T1000 (cell line): Measurements from ENCODE around the gene OR11A1.

Experiments used
- DNase-seq: peaks from one replicate; lab custom pipeline; 2025; ENCODE audit warnings: mixed read lengths; lab: John Stamatoyannopoulos, UW

OR11A1 gene

GRCh38 chr6:29456971-29457370 is at the start of gene OR11A1, which contains the start of gene OR2H1:
TSS of gene OR11A1 (minus strand) at chr6:29457071. CDS start at chr6:29427641, 29,430 bp downstream.
TSS of gene OR2H1 (plus strand) at chr6:29457155. CDS start at chr6:29461770, 4,615 bp downstream.
- no peak for DNase-seq

DNA sequence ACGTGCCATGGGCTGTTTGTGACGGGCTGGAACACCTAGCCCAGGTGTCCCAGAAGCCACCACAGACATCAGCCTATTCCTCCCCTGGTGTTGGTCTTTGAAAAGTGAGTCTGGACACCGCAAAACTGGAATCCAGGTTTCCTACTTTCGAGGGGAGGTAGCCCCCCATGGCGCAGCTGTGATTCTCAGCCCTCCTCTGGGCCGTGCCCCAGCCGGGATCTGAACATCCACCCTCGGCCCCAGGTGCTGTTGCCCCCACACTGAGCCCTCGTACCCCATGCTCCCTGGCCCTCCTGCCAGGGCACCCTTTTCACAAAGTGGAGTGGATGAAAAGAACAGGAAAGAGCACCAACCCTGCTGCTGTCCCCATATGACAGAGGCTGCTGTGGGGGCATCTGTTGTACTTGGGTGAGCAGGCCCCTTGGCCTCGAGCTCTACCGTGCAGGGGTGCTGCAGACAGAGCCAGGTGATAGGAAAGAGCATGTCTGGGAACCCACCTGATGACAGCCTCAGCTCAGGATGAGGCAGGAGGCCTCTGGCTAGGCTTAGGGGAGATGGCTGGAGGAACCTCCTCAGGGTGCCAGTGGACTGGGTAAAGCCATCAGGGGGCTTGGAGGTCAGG is 49.7 kb upstream of the OR11A1 start:
- no peak for DNase-seq

DNA sequence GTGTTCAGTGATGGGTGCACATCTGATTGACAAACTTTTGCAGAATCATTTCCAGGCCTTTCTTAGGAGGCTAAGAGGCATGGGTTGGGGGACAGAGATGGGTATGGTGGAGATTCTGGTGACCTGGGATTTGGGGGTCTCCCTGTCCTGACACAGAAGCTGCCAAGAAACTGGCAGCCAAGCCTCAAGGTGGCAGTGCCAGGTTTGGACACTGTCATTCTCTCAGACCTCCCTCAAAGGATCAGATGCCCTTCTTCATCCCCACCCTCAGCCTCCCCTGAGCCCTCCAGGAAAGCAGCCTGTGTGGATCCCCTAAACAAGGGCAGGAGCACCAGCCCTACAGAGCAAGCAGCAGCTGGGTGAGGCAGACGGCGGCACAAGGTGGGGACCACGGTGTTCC is 48.9 kb upstream of the OR11A1 start:
- no peak for DNase-seq

GRCh38 chr6:29504961-29505360 is 48.1 kb upstream of the OR11A1 start:
- DNase-seq, result no peak

GRCh38 chr6:29502597-29502996 is 45.7 kb upstream of the OR11A1 start:
- peak; percentile 6 for DNase-seq

DNA sequence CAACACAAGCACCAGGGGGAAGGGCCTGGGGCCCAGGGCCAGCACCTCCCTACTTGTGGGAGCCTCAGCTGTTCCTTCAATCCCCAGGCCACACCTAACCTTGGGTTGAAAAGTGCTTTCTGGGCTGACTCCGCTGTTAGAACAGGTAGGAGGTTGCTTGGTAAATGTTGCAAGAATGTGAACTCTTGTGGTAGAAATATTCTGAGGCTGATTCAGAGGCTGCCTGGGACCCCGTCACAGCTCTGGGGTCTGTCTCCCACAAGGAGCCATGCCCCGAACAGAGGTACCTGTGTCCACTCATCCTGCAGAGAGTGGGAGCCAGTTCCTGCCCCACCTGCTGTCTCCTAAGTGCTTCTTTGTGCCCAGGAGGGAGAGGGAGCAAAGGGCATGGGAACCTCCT is 45.3 kb upstream of the OR11A1 start:
- no peak for DNase-seq

- DNase-seq, result no peak
Observed at GRCh38 chr6:29501106-29501505, 44.2 kb upstream of the OR11A1 start.

DNA sequence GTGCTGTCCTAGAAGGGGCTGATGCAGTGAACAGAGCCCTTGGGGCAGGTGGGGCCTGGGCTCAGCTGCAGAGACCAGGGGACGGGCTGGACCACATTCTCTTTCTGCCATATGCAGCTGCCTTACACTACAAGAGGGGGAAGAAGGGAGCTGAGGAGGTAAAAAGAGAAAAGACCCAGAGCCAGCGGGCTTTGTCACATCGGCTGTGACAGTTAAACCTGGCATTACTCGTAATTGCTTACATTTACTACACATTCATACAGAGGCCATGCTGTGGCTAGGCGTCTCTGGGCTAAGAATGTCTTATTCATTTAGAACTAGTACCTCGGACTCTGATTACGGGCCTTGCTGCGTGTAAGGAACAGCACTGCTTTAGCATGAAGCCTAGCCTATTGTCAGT is 43.7 kb upstream of the OR11A1 start:
- DNase-seq, result no peak

- no peak for DNase-seq
Observed at GRCh38 chr6:29499704-29500103, 42.8 kb upstream of the OR11A1 start.

- no peak for DNase-seq
Observed at GRCh38 chr6:29496961-29497360, 40.1 kb upstream of the OR11A1 start.

GRCh38 chr6:29495571-29495970 is 38.7 kb upstream of the OR11A1 start:
- no peak for DNase-seq

DNA sequence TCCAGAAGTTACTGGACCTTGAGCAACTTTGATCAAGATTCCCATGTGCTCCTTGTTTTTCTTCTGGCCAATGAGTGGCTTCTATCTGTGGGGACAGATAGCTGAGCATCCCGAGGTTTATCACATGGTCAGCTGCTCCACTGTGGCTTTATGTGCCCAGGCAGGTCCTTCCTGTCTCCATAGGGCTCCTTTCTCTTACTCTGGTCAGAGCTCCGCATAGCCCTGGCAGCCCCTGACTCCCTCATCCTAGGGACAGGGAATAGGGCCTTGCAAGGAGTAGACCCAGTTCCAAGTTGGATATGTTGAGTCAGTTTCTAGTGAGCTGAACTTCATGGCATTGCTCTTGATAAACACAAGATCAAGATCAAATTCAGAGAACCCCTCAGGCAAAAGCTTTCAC is 37.3 kb upstream of the OR11A1 start:
- no peak for DNase-seq

DNA sequence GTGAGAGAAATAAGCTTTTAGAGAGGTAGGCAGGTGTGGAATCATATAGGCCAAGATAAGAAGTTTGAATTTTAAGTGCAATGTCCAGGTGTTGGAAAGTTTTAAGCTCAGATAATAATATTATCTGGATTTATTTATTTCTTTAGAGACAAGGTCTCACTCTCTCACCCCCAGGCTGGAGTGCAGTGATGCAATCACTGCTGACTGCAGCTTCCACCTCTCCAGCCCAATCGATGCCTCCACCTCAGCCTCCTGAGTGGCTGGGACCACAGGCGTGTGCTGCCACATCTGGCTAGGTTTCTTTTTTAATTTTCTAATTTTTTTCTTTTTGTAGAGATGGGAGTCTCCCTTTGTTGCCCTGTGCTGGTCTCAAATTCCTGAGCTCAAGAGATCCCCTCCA is 36.4 kb upstream of the OR11A1 start:
- DNase-seq, result no peak

DNA sequence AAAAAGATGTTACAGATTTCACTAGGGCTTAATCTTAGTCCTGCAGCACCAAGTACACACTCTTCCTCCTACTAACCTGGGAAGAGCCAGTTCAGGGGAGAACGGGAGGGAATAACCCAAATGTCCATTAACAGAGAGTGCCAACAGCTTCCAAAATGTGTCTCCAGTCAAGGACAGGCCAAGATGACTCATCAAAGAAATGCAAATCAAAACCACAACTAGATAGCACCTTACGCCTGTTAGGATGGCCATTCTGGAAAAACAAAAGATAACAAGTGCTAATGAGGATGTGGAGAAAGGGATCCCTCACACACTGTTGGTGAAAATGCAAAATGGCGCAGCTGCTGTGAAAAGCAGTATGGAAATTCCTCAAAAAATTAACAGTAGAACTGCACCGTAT is 34.7 kb upstream of the OR11A1 start:
- DNase-seq, result no peak

DNA sequence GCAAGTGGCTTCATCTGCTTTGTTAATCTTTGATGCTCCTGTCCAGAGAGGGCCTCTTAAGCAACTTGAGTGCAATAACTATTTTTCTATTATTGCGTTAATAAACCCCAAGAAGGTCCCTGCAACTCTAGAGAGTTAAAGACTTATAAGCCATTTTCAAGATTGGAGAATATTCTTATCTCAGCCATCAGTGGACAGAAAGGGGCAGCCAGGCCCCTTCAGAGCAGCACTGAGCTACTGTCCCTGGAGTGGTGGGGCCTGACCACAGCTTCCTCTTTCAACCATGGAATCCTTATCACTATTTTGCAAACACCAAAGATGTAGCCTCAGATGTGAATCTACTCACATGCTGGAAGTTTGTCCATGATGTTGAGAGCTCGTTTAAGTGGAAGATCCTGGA is 33.7 kb upstream of the OR11A1 start:
- DNase-seq, result no peak

- DNase-seq, result no peak
Observed at GRCh38 chr6:29490055-29490454, 33.2 kb upstream of the OR11A1 start.

GRCh38 chr6:29489286-29489685 is 32.4 kb upstream of the OR11A1 start:
- DNase-seq, result no peak

GRCh38 chr6:29488874-29489273 is 32.0 kb upstream of the OR11A1 start:
- no peak for DNase-seq

DNA sequence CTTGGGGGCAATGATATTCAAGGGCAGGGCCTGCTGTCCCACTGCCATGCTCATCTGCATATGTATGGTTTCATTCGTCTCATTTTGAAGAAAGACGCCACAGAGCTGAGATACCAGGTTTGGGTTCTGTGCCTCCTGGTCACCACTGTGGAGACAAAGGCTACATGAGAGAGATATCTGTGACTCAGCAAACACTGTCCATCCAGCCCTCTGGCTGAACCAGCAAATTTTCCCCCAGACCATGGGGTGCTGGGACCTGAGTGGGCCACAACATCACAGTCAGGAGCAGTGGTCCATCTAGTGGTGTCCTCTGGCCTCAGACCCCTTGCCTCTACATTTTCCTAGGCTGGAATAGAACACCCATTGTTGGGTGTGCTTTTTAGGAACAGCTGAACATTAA is 30.8 kb upstream of the OR11A1 start, which contains the start of gene MAS1L:
TSS of gene MAS1L (minus strand) at position 297 of the 400 bp plus-strand sequence. CDS start at position 243, 54 bp downstream.
- no peak for DNase-seq

GRCh38 chr6:29487131-29487530 is 30.3 kb upstream of the OR11A1 start:
- DNase-seq, result no peak

- DNase-seq, result no peak
Observed at GRCh38 chr6:29486577-29486976, 29.7 kb upstream of the OR11A1 start.

GRCh38 chr6:29483735-29484134 is 26.9 kb upstream of the OR11A1 start:
- no peak for DNase-seq

GRCh38 chr6:29483186-29483585 is 26.3 kb upstream of the OR11A1 start:
- DNase-seq, result no peak

- no peak for DNase-seq
Observed at GRCh38 chr6:29479560-29479959, 22.7 kb upstream of the OR11A1 start.
